Measurements from ENCODE around the gene ZNF184.

- TF ChIP-seq POLR2A (IDR thresholded peaks at IDR 0.05) (no peak), CTCF (IDR thresholded peaks at IDR 0.05) (no peak), POLR2AphosphoS5 (IDR thresholded peaks at IDR 0.05) (no peak), EP300 (IDR thresholded peaks at IDR 0.05) (no peak)
These were observed 1.4 kb downstream of the ZNF184 start for GRCh38 chr6:27471365-27472115.
